Neuronal stem cell (in vitro differentiated cells): ENCODE measurements around the gene AGAP1.

Source experiments
- DNase-seq: peaks from one replicate; pipeline ENCODE4 v3.0.0-alpha.2; 2013; ENCODE audit warnings: low spot score
- H2AFZ ChIP-seq: one replicate; pipeline ENCODE4 v1.6.1; 2013; ENCODE audit warnings: mild to moderate bottlenecking, low read length, inconsistent platforms
- H2AK5ac ChIP-seq: 2 replicates; pipeline ENCODE4 v1.6.1; 2013; ENCODE audit warnings: low read depth, mild to moderate bottlenecking, inconsistent platforms, low read length, moderate library complexity, mixed read lengths
- H2BK120ac ChIP-seq: 2 replicates; pipeline ENCODE4 v1.6.1; 2013; ENCODE audit warnings: low read depth, mild to moderate bottlenecking, inconsistent platforms, low read length, moderate library complexity, mixed read lengths
- H2BK12ac ChIP-seq: one replicate; pipeline ENCODE4 v1.6.1; 2013; ENCODE audit warnings: low read length, inconsistent platforms
- H2BK15ac ChIP-seq: 2 replicates; pipeline ENCODE4 v1.6.1; 2013; ENCODE audit warnings: mild to moderate bottlenecking, low read length, inconsistent platforms, mixed read lengths
- H2BK5ac ChIP-seq: one replicate; pipeline ENCODE4 v1.6.1; 2013; ENCODE audit warnings: inconsistent platforms, mild to moderate bottlenecking, low read length, moderate library complexity
- H3K14ac ChIP-seq: one replicate; pipeline ENCODE4 v1.6.1; 2013; ENCODE audit warnings: low read length, inconsistent platforms
- H3K18ac ChIP-seq: 2 replicates; pipeline ENCODE4 v1.6.1; 2013; ENCODE audit warnings: low read length, inconsistent platforms
- H3K23ac ChIP-seq: 2 replicates; pipeline ENCODE4 v1.6.1; 2013; ENCODE audit warnings: low read depth, mild to moderate bottlenecking, mixed read lengths, low read length, inconsistent platforms; ENCODE audit not compliant: poor library complexity
- H3K27ac ChIP-seq: replicated peaks from 3 replicates; pipeline ENCODE4 v1.5.1; 2013; ENCODE audit warnings: low read length, inconsistent platforms
- H3K27me3 ChIP-seq, 3 experiments: 2 replicates each; pipeline ENCODE4 v1.6.1; 2013; ENCODE audit warnings: low read length in 3 of 3, mild to moderate bottlenecking in 2 of 3, inconsistent platforms in 1 of 3, low read depth in 1 of 3, mixed read lengths in 1 of 3, moderate library complexity in 1 of 3; ENCODE audit not compliant: control insufficient read depth in 3 of 3, insufficient read depth in 3 of 3
- H3K36me3 ChIP-seq, 2 donors: replicated peaks in 1 of 2; 2 replicates each; pipeline ENCODE4 v1.6.1; 2013; ENCODE audit warnings: low read length in 2 of 2; ENCODE audit not compliant: control insufficient read depth in 2 of 2, insufficient read depth in 2 of 2
- H3K4ac ChIP-seq: 2 replicates; pipeline ENCODE4 v1.6.1; 2013; ENCODE audit warnings: inconsistent platforms, mild to moderate bottlenecking, low read length, moderate library complexity
- H3K4me1 ChIP-seq, 2 donors: 1 replicate in 1 of 2; 2 replicates in 1 of 2; pipeline ENCODE4 v1.6.1; 2013; ENCODE audit warnings: low read length in 2 of 2, low read depth in 1 of 2; ENCODE audit not compliant: control insufficient read depth in 2 of 2, insufficient read depth in 1 of 2
- H3K4me2 ChIP-seq: one replicate; pipeline ENCODE4 v1.6.1; 2013; ENCODE audit warnings: mild to moderate bottlenecking, low read length, inconsistent platforms; ENCODE audit not compliant: insufficient read depth, poor library complexity, severe bottlenecking
- H3K4me3 ChIP-seq, 2 donors: 2 replicates each; pipeline ENCODE4 v1.5.1; 2013; ENCODE audit warnings: low read length in 2 of 2, mild to moderate bottlenecking in 2 of 2, inconsistent platforms in 1 of 2, moderate library complexity in 1 of 2
- H3K79me1 ChIP-seq: one replicate; pipeline ENCODE4 v1.6.1; 2013; ENCODE audit warnings: low read depth, mild to moderate bottlenecking, inconsistent platforms, low read length, moderate library complexity
- H3K9ac ChIP-seq: one replicate; pipeline ENCODE4 v1.6.1; 2013; ENCODE audit warnings: mild to moderate bottlenecking, low read depth, low read length, inconsistent platforms; ENCODE audit not compliant: poor library complexity
- H3K9me3 ChIP-seq, 2 donors: replicated peaks in 1 of 2; 2 replicates each; pipeline versions ENCODE3 to v1.6.1; 2013; ENCODE audit warnings: low read length in 2 of 2, mild to moderate bottlenecking in 2 of 2, inconsistent platforms in 1 of 2, low read depth in 1 of 2, mixed read lengths in 1 of 2, moderate library complexity in 1 of 2; ENCODE audit not compliant: control insufficient read depth in 2 of 2, insufficient read depth in 1 of 2
- H4K8ac ChIP-seq: one replicate; pipeline ENCODE4 v1.6.1; 2013; ENCODE audit warnings: low read depth, mild to moderate bottlenecking, inconsistent platforms, low read length, moderate library complexity
- H4K91ac ChIP-seq: one replicate; pipeline ENCODE4 v1.6.1; 2013; ENCODE audit warnings: low read length, low read depth, mild to moderate bottlenecking, inconsistent platforms; ENCODE audit not compliant: poor library complexity
- WGBS, 2 donors: extraction: QIAGEN DNeasy Blood & Tissue Kit; methylation state at CpG; one replicate each; pipeline ENCODE4 v1.1.7; 2013; ENCODE audit warnings: missing lambda C conversion rate in 2 of 2, mixed read lengths in 1 of 2; ENCODE audit not compliant: insufficient read length in 2 of 2, insufficient replicate concordance in 1 of 2; ENCODE audit errors: extremely low coverage in 2 of 2; 5-methylcytosine and 5-hydroxymethylcytosine counted together

The AGAP1 gene

DNA sequence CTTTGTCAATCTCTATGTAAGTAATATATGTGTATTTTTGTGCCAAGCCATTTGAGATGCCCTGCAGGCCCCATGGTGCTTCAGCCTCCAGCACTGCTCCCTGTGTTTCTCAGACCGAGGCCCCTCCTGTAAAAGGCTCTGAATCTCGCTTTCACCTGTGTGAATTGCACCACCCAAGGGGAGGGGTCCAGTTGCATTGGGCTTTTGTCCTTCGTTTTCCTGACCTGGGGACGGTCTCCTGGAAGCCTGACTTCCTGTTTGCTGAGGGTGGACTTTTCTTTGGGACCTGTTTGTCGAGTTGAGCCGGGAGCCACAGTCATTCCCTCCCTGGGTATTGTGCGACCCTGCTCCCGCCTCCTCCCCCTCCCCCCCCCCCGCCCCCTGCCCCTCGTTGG, 48.9 kb downstream of the AGAP1 start:
- Histone ChIP-seq H2BK15ac (no peak overlapping the region), H3K27ac (no peak overlapping the region), H4K91ac (no peak overlapping the region), H3K4ac (no peak overlapping the region), H3K9ac (no peak overlapping the region), H3K4me2 (no peak overlapping the region), H3K4me1 (peaks cover 0 to 7% of the 10 kb centered on the region in 2 donors), H3K23ac (no peak overlapping the region), H2BK120ac (no peak overlapping the region), H2BK12ac (no peak overlapping the region), H3K18ac (no peak overlapping the region), H3K14ac (no peak overlapping the region), H3K36me3 (no peaks in the 10 kb centered on the region), H3K9me3 (no peaks in the 10 kb centered on the region), H3K4me3 (no peak overlapping the region), H2AFZ (no peak overlapping the region), H4K8ac (no peak overlapping the region), H2AK5ac (no peak overlapping the region), H3K79me1 (peaks cover 3% of the 10 kb centered on the region), H3K27me3 (no peaks in the 10 kb centered on the region), H2BK5ac (no peak overlapping the region)
- DNase-seq, result no peak
- WGBS, 2 donors, result no CpG with 5 or more reads among the region's 10 CpGs

GRCh38 chr2:235543128-235543750, 49.4 kb downstream of the AGAP1 start:
- H3K9me3 ChIP-seq, result no peaks in the 10 kb centered on the region
- H3K4me2 ChIP-seq, result no peak overlapping the region
- no CpG with 5 or more reads among the region's 13 CpGs for WGBS, 2 donors
- no peak overlapping the region for H3K4me3 ChIP-seq
- H3K23ac ChIP-seq, result no peak overlapping the region
- DNase-seq, result no peak
- H3K27me3 ChIP-seq, result no peaks in the 10 kb centered on the region
- H3K14ac ChIP-seq, result no peak overlapping the region
- H2AK5ac ChIP-seq, result no peak overlapping the region
- H3K4me1 ChIP-seq, result peaks cover 0 to 7% of the 10 kb centered on the region in 2 donors
- H4K91ac ChIP-seq, result no peak overlapping the region
- H2AFZ ChIP-seq, result no peak overlapping the region
- no peak overlapping the region for H2BK15ac ChIP-seq
- no peaks in the 10 kb centered on the region for H3K36me3 ChIP-seq
- no peak overlapping the region for H3K27ac ChIP-seq
- H2BK12ac ChIP-seq, result no peak overlapping the region
- H2BK5ac ChIP-seq, result no peak overlapping the region
- no peak overlapping the region for H4K8ac ChIP-seq
- H3K4ac ChIP-seq, result no peak overlapping the region
- peaks cover 6% of the 10 kb centered on the region for H3K79me1 ChIP-seq
- no peak overlapping the region for H3K9ac ChIP-seq
- peak overlapping the region; percentile 27 for H3K18ac ChIP-seq
- H2BK120ac ChIP-seq, result no peak overlapping the region

DNA sequence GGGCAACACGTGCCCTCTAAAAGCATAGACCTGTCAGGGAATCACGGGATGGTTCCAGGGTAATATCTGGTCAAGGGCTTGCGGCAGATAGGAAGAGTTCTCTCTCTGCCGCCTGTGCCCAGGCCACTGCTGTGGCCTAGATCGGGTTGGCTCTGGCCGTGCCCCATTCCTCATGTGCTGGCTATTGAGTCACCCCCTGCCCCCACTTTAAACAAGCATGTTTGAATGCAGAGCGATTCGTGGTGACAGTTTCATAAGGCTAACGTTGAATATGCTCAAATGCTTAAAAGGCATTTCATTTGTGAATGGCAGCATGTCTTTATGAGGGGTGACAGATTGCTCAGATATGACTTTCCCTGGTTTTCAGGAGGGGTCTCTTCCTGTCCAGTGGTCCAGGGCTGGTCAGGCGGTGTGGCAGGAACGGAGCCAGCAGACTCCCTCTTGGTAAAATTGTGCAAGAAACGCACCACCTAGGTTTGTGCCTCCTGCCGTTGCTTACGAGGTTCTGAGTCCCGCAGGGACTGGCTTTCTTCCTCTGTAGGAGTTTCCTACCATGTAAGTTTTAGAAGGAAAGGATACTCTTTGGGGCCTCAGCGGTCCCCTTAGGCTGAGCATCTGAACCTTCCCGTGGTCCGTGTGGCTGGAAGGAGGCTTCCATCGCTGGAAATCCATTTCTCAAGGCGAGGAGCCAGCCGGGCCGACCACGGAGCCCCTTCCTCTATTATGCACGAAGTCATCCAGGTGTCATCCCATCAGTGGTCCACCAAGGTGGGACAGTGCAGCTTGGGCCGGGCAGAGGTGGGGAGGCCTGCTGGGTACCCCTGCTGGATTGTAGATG, 50.2 kb downstream of the AGAP1 start:
- no peak overlapping the region for H4K91ac ChIP-seq
- H3K36me3 ChIP-seq, result no peaks in the 10 kb centered on the region
- no peak overlapping the region for H2BK12ac ChIP-seq
- H3K9me3 ChIP-seq, result no peaks in the 10 kb centered on the region
- no peak overlapping the region for H3K23ac ChIP-seq
- no peak overlapping the region for H3K27ac ChIP-seq
- no peak overlapping the region for H3K14ac ChIP-seq
- H2BK5ac ChIP-seq, result no peak overlapping the region
- H2AFZ ChIP-seq, result no peak overlapping the region
- no peak overlapping the region for H3K4me2 ChIP-seq
- WGBS, 2 donors, result no CpG with 5 or more reads among the region's 25 CpGs
- H3K4ac ChIP-seq, result no peak overlapping the region
- H2BK15ac ChIP-seq, result no peak overlapping the region
- H3K18ac ChIP-seq, result peak overlapping the region; percentile 27
- H2AK5ac ChIP-seq, result no peak overlapping the region
- DNase-seq, result no peak
- H2BK120ac ChIP-seq, result no peak overlapping the region
- H3K4me1 ChIP-seq, result peaks cover 0 to 7% of the 10 kb centered on the region in 2 donors
- peaks cover 6% of the 10 kb centered on the region for H3K79me1 ChIP-seq
- no peaks in the 10 kb centered on the region for H3K27me3 ChIP-seq
- no peak overlapping the region for H3K9ac ChIP-seq
- no peak overlapping the region for H4K8ac ChIP-seq
- no peak overlapping the region for H3K4me3 ChIP-seq

GRCh38 chr2:235544689-235544969, 50.8 kb downstream of the AGAP1 start:
- no peaks in the 10 kb centered on the region for H3K36me3 ChIP-seq
- H3K23ac ChIP-seq, result no peak overlapping the region
- no peak overlapping the region for H3K4me3 ChIP-seq
- H3K9me3 ChIP-seq, result no peaks in the 10 kb centered on the region
- no CpG with 5 or more reads among the region's 5 CpGs for WGBS, 2 donors
- H2AFZ ChIP-seq, result no peak overlapping the region
- no peak overlapping the region for H4K91ac ChIP-seq
- no peak overlapping the region for H3K4me2 ChIP-seq
- no peak overlapping the region for H3K18ac ChIP-seq
- H3K4ac ChIP-seq, result no peak overlapping the region
- H2BK15ac ChIP-seq, result no peak overlapping the region
- H2AK5ac ChIP-seq, result no peak overlapping the region
- no peak overlapping the region for H2BK12ac ChIP-seq
- H2BK5ac ChIP-seq, result no peak overlapping the region
- H3K27me3 ChIP-seq, result no peaks in the 10 kb centered on the region
- peaks cover 6% of the 10 kb centered on the region for H3K79me1 ChIP-seq
- H2BK120ac ChIP-seq, result no peak overlapping the region
- H4K8ac ChIP-seq, result no peak overlapping the region
- peaks cover 0 to 7% of the 10 kb centered on the region in 2 donors for H3K4me1 ChIP-seq
- DNase-seq, result no peak
- no peak overlapping the region for H3K27ac ChIP-seq
- no peak overlapping the region for H3K9ac ChIP-seq
- no peak overlapping the region for H3K14ac ChIP-seq
